Esophagus squamous epithelium (tissue), 5 donors: ENCODE measurements around the gene PTPN14. TPM values are rescaled to one million over a fixed set of nuclear protein-coding genes. Genes with fewer than 3 reads are reported as not detected.

ENCODE experiments used
- DNase-seq: peaks from one replicate; lab custom pipeline; 2025; lab: John Stamatoyannopoulos, UW
- H3K27ac ChIP-seq, 4 donors: fragments of 200-600 bp; sonication (generic); one replicate each; pipeline ENCODE4 v1.5.1; 2016 to 2019; ENCODE audit warnings: mild to moderate bottlenecking in 1 of 4
- H3K27me3 ChIP-seq, 4 donors: fragments of 200-600 bp; sonication (generic); 1 replicate in 3 of 4; 2 replicates in 1 of 4; pipeline versions ENCODE4 v1.5.1 to v1.6.0; 2017 to 2021; ENCODE audit warnings: antibody characterized with exemption in 1 of 4
- H3K36me3 ChIP-seq, 3 donors: fragments of 200-600 bp; sonication (generic); one replicate each; pipeline ENCODE4 v1.5.1; 2016 to 2019
- H3K4me1 ChIP-seq, 3 donors: fragments of 200-600 bp; sonication (generic); one replicate each; pipeline ENCODE4 v1.5.1; 2017 to 2019
- H3K4me3 ChIP-seq, 4 donors: fragments of 200-600 bp; sonication (generic); 1 replicate in 3 of 4; 2 replicates in 1 of 4; pipeline ENCODE4 v1.5.1; 2016 to 2019; ENCODE audit warnings: mild to moderate bottlenecking in 2 of 4, moderate library complexity in 1 of 4
- H3K9me3 ChIP-seq, 3 donors: fragments of 200-600 bp; sonication (generic); one replicate each; pipeline ENCODE4 v1.5.1; 2016 to 2019
- POLR2A ChIP-seq, 4 donors: fragments of 450-650 bp; IDR thresholded peaks; one replicate each; pipeline ENCODE4 v1.6.1; 2017; ENCODE audit warnings: antibody characterized with exemption in 4 of 4, mild to moderate bottlenecking in 4 of 4, moderate library complexity in 3 of 4
- WGBS, 2 donors: methylation state at CpG; one replicate each; pipeline ENCODE4 v1.1.5; 2018; 5-methylcytosine and 5-hydroxymethylcytosine counted together
- intact Hi-C: fragments of 100-400 bp; cut with DNase I; formaldehyde crosslinking; loops from one replicate; pipeline ENCODE4 v1.15.0; 2022
- total RNA-seq, 4 donors: library from RNA; depleted of rRNA; stranded (reverse); fragments of >200 nt; gene quantifications; one replicate each; pipeline ENCODE4 v1.1.0, GENCODE V29; 2016
- TF ChIP-seq, protein P1 (sequence below), 6 experiments: fragments of 450-650 bp in 4 of 6; fragments of 200-600 bp in 2 of 6; sonication (generic) in 2 of 6; IDR thresholded peaks; one replicate each; pipeline ENCODE4 v1.5.1; 2016 to 2019; ENCODE audit warnings: antibody characterized with exemption in 6 of 6, mild to moderate bottlenecking in 4 of 6, moderate library complexity in 4 of 6
- donor health status: DM: yes; HTN: yes; CAD: no.

PTPN14 gene
- total RNA-seq, 4 donors from 2014 or later, result 14.4 to 28.8 (median 15.7) TPM

DNA sequence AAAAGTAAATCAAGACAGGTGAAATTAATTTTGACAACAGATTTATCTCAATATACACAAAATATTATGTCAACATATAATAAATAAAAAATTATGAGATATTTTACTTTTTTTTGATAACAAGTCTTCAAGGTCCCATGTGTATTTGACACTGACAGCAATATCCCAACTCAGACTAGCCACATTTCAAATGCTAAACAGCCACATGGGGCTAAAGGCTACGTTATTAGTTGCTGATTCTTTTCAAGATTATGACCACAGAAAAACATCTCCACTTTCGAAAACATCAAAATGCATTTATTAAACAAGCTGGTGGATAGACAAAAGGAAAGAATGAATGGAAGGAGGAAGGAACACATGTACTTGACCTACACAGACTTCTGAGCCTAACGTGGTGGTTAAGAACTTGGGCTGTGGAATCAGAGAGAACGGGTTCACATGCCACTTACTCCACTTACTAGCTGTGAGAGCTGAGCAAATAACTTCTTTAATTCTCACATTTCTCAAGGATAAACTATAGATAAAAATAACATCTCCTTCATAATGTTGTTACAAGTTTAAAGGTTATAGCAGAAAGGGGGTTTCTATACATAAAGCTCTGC is 13.4 kb downstream of the PTPN14 start:
- Histone ChIP-seq H3K4me1 (peaks cover 0 to 46% (median 9%) of the 10 kb centered on the region in 3 donors), H3K4me3 (no peak overlapping the region), H3K9me3 (no peaks in the 10 kb centered on the region), H3K27me3 (no peaks in the 10 kb centered on the region), H3K36me3 (peaks cover 0 to 4% (median 0%) of the 10 kb centered on the region in 3 donors), H3K27ac (peak overlapping the region in 3 of 4 donors; percentile 7 to 29 (median 15))
- 69 to 70% methylated on average over 4 of the region's 4 CpGs for WGBS, 2 donors
- TF ChIP-seq, protein P1, sequence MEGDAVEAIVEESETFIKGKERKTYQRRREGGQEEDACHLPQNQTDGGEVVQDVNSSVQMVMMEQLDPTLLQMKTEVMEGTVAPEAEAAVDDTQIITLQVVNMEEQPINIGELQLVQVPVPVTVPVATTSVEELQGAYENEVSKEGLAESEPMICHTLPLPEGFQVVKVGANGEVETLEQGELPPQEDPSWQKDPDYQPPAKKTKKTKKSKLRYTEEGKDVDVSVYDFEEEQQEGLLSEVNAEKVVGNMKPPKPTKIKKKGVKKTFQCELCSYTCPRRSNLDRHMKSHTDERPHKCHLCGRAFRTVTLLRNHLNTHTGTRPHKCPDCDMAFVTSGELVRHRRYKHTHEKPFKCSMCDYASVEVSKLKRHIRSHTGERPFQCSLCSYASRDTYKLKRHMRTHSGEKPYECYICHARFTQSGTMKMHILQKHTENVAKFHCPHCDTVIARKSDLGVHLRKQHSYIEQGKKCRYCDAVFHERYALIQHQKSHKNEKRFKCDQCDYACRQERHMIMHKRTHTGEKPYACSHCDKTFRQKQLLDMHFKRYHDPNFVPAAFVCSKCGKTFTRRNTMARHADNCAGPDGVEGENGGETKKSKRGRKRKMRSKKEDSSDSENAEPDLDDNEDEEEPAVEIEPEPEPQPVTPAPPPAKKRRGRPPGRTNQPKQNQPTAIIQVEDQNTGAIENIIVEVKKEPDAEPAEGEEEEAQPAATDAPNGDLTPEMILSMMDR (IDR thresholded peaks at IDR 0.05), result no peak
- TF ChIP-seq POLR2A (IDR thresholded peaks at IDR 0.05), result no peak
- no peak for DNase-seq
- intact Hi-C loops, result no loop called here

DNA sequence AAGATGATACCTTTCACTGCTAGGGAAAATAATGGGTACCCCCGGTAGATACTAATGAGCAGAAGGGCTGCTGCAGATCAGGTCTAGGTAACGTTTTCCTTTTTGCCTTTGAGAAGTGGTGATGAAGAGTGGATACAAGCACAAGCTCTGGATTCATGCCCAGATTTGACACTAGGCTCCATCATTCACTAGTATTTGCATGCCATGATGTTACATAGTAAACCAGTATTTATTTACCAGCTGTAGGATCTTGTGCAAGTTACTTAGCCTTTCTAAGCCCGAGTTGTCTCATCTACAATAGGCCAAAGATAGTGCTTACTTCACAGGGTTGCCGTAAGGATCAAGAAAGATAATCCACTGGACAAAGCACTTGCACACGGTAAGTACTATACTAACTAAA is 14.2 kb downstream of the PTPN14 start:
- WGBS, 2 donors, result 60 to 73% methylated on average over 5 of the region's 5 CpGs
- DNase-seq, result no peak
- Histone ChIP-seq H3K27me3 (no peaks in the 10 kb centered on the region), H3K36me3 (peaks cover 0 to 11% (median 0%) of the 10 kb centered on the region in 3 donors), H3K27ac (no peak overlapping the region), H3K9me3 (no peaks in the 10 kb centered on the region), H3K4me3 (no peak overlapping the region), H3K4me1 (peaks cover 0 to 39% (median 9%) of the 10 kb centered on the region in 3 donors)
- no peak for TF ChIP-seq POLR2A (IDR thresholded peaks at IDR 0.05)
- TF ChIP-seq, protein P1 (IDR thresholded peaks at IDR 0.05), result no peak
- intact Hi-C loops, result no loop called here

DNA sequence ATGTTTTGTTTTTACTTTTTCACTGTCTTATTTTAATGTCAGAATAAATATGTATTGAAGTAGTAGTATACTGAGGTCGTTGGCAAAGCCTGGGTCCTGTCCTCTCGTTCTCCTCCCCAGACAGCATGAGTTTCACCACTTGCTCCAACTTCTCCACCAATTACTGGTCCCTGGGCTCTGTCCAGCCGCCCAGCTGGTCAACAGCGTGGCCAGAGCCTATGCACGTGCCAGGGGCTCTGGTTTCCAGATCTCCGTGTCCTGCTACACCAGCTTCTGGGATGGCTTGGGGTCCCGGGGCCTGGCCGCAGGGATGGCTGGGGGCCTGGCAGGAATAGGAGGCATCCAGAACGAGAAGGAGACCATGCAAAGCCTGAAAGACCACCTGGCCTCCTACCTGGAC is 19.3 kb downstream of the PTPN14 start:
- WGBS, 2 donors, result 74 to 85% methylated on average over 4 to 5 of the region's 9 CpGs
- H3K4me1 ChIP-seq, result peaks cover 0 to 1% (median 0%) of the 10 kb centered on the region in 3 donors
- intact Hi-C loops, result no loop called here
- no peak overlapping the region for H3K4me3 ChIP-seq
- no peak for DNase-seq
- H3K27me3 ChIP-seq, result no peaks in the 10 kb centered on the region
- H3K9me3 ChIP-seq, result no peaks in the 10 kb centered on the region
- H3K27ac ChIP-seq, result no peak overlapping the region
- TF ChIP-seq POLR2A (IDR thresholded peaks at IDR 0.05), result no peak
- TF ChIP-seq, protein P1 (IDR thresholded peaks at IDR 0.05), result no peak
- H3K36me3 ChIP-seq, result peaks cover 0 to 15% (median 0%) of the 10 kb centered on the region in 3 donors

DNA sequence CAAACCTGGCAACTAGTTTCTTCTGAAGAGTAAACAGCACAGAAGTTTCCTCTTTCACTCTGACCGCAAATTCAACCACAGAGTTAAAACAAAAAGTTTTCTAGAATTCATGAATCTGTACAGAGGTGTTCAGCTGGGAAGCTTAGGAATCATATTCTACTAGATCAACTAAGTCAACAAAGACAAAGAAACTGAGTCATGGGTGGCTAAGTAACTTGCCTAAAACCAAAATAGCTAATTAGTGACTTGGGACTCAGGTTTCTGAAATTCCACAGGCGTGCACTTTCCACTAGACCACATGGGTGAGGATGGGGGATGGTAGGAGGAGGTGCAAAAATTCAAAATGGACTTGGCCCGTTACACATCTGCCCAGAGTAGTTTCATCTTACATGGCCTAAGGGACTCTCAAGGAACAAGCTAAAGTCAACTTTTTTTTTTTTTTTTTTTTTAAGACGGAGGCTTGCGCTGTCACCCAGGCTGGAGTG is 25.8 kb downstream of the PTPN14 start:
- Histone ChIP-seq H3K4me3 (no peak overlapping the region), H3K27ac (no peak overlapping the region), H3K9me3 (no peaks in the 10 kb centered on the region), H3K27me3 (no peaks in the 10 kb centered on the region), H3K36me3 (no peaks in the 10 kb centered on the region), H3K4me1 (peaks cover 0 to 19% (median 2%) of the 10 kb centered on the region in 3 donors)
- DNase-seq, result no peak
- 56 to 82% methylated on average over 4 to 5 of the region's 5 CpGs for WGBS, 2 donors
- intact Hi-C loops, result no loop called here
- TF ChIP-seq, protein P1 (IDR thresholded peaks at IDR 0.05), result no peak
- no peak for TF ChIP-seq POLR2A (IDR thresholded peaks at IDR 0.05)

DNA sequence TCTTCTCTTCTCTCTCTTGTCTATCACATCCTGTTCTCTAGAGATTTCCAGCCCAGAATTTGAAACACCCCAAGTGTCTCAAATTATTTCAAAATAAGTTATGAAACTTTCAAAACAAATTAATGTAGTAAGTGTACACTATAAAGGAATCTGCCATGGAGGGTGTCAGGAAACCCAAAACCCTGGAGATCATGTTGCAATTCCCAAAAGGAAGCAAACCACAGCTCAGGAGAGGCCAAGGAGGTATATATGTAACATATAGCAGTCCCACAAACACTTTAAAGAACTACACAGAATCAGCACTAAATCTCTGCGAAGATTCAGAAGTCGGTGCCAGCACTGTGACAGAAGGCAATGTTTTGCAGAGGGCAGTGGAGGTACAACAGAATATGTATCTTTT is 26.6 kb downstream of the PTPN14 start:
- no peak overlapping the region for H3K4me3 ChIP-seq
- intact Hi-C loops, result no loop called here
- DNase-seq, result no peak
- no peak for TF ChIP-seq POLR2A (IDR thresholded peaks at IDR 0.05)
- TF ChIP-seq, protein P1 (IDR thresholded peaks at IDR 0.05), result no peak
- peaks cover 0 to 19% (median 2%) of the 10 kb centered on the region in 3 donors for H3K4me1 ChIP-seq
- no peaks in the 10 kb centered on the region for H3K9me3 ChIP-seq
- H3K27me3 ChIP-seq, result no peaks in the 10 kb centered on the region
- WGBS, 2 donors, result 50 to 70% methylated on average over 2 of the region's 2 CpGs
- no peaks in the 10 kb centered on the region for H3K36me3 ChIP-seq
- H3K27ac ChIP-seq, result no peak overlapping the region
